K562 (cell line): ENCODE data around the gene CYSTM1.

Source experiments
- ADNP ChIP-seq: fragments of 200-800 bp; sonication (Bioruptor generic); IDR thresholded peaks from 2 replicates; pipeline ENCODE4 v1.6.1; 2016; ENCODE audit warnings: missing genetic modification characterization, missing compliant biosample characterization
- CBFB ChIP-seq: sonication (generic); formaldehyde crosslinking; IDR thresholded peaks from 2 replicates; pipeline ENCODE4 v1.4.0; 2020; ENCODE audit warnings: mild to moderate bottlenecking, missing genetic modification reagents
- CTCF ChIP-seq, 3 experiments: IDR thresholded peaks in 2 of 3; conservative IDR thresholded peaks in 1 of 3; 2 replicates each; pipeline ENCODE4 v1.5.1; 2011 to 2012; ENCODE audit warnings: low read length in 3 of 3, mild to moderate bottlenecking in 3 of 3, control low read depth in 2 of 3, improper control_type of control experiment in 1 of 3, inconsistent platforms in 1 of 3, low read depth in 1 of 3, mixed read lengths in 1 of 3, moderate library complexity in 1 of 3; ENCODE audit not compliant: insufficient read depth in 2 of 3
- HCFC1 ChIP-seq: IDR thresholded peaks from 2 replicates; pipeline ENCODE4 v1.6.1; 2012; ENCODE audit warnings: low read depth, low read length, improper control_type of control experiment
- MLX ChIP-seq, 2 experiments: fragments of 450-650 bp in 1 of 2; sonication (generic) in 1 of 2; formaldehyde crosslinking; conservative IDR thresholded peaks; 2 replicates each; pipeline versions ENCODE4 v1.4.0 to v1.8.1; 2020 to 2022; ENCODE audit warnings: mild to moderate bottlenecking in 1 of 2, missing genetic modification reagents in 1 of 2
- TBP ChIP-seq: optimal IDR thresholded peaks from 2 replicates; pipeline ENCODE3; 2011; ENCODE audit warnings: low read depth, low read length, improper control_type of control experiment
- TEAD2 ChIP-seq: fragments of 450-650 bp; IDR thresholded peaks from 2 replicates; pipeline ENCODE4 v1.6.1; 2016; ENCODE audit warnings: missing genetic modification characterization, control low read depth, missing compliant biosample characterization
- ZNF274 ChIP-seq: IDR thresholded peaks from 2 replicates; pipeline ENCODE4 v1.6.1; 2011; ENCODE audit warnings: low read depth, mild to moderate bottlenecking, low read length, moderate library complexity, borderline replicate concordance
- ZNF639 ChIP-seq, 2 experiments: fragments of 200-800 bp in 1 of 2; sonication (Bioruptor generic) in 1 of 2; sonication (generic) in 1 of 2; formaldehyde crosslinking in 1 of 2; IDR thresholded peaks in 1 of 2; conservative IDR thresholded peaks in 1 of 2; 2 replicates each; pipeline versions ENCODE4 v1.5.0 to v1.6.1; 2016 to 2020; ENCODE audit warnings: missing compliant biosample characterization in 1 of 2, missing genetic modification characterization in 1 of 2, missing genetic modification reagents in 1 of 2

- TF ChIP-seq CTCF (IDR thresholded peaks at IDR 0.05 in 2 of 3, conservative IDR thresholded peaks at IDR 0.05 in 1 of 3; ENCODE audit: insufficient read depth in 2 of 3, low read depth in 1 of 3, low read length in 3 of 3) = no peak
- no peak for TF ChIP-seq HCFC1
- TF ChIP-seq CBFB (CRISPR knock-in tag) = no peak
- no peak for TF ChIP-seq ADNP
- no peak for TF ChIP-seq ZNF639 (CRISPR knock-in tag; conservative IDR thresholded peaks at IDR 0.05 in 1 of 2, IDR thresholded peaks at IDR 0.05 in 1 of 2)
- no peak for TF ChIP-seq MLX (CRISPR knock-in tag; conservative IDR thresholded peaks at IDR 0.05)
- TF ChIP-seq TEAD2 (tag) = no peak
- no peak for TF ChIP-seq ZNF274
- peak; percentile 7 for TF ChIP-seq TBP
Observed at GRCh38 chr5:140176031-140176387, 1.0 kb downstream of the CYSTM1 start.
